Epithelial cell of proximal tubule (primary cell): ENCODE data around the gene ARRB1. TPM values are rescaled to one million over a fixed set of nuclear protein-coding genes. Genes with fewer than 3 reads are reported as not detected.

Source experiments
- DNase-seq: peaks from one replicate; pipeline ENCODE4 v3.0.0-alpha.2; 2011; ENCODE audit warnings: low read depth
- H3K4me3 ChIP-seq: 2 replicates; pipeline ENCODE4 v1.5.1; 2011; ENCODE audit warnings: low read depth, mild to moderate bottlenecking, low read length
- CTCF ChIP-seq: conservative IDR thresholded peaks from 2 replicates; pipeline ENCODE4 v1.5.1; 2012; ENCODE audit warnings: low read depth, mild to moderate bottlenecking, low read length
- total RNA-seq: library from RNA; depleted of rRNA; stranded (reverse); fragments of >200 nt; gene quantifications from 2 replicates; pipeline ENCODE4 v1.2.3, GENCODE V29; 2015

ARRB1 gene
- total RNA-seq, 1 donor from 2014 or later: 13.8 TPM

DNA sequence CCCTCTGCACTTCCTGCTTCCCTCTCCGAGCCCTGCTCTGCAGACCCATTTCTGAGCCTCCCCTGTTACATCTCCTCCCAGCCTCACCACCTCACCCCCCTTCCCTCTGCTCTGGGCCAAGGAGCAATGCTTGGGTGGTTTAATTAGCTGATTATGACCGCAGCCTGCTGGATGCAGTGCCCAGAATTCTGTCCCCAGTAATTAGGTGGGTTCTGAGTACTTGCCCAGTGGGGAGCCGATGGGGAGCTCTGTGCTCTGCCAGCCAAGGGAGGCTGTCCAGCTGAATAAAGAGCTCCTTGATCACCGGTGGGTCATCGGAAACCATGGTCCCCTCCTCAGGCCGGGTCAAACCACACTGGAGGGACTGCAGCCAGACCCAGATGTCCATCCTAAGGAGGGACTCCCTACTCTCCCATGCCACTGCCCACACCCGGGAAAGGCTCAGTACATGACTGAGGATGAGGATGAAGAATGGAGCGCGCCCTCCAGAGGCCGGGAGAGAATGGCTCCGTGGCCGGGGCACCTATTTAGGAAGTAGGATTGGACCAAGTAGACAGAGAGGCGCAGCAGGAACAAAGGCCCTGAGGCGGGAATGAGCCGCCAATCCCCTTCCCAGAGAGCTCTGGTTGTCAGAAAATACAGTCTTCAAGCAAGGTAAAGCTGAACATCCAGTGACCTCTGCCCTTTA is 9.1 kb downstream of the ARRB1 start:
- no peak for TF ChIP-seq CTCF
- DNase-seq: no peak
- no peak overlapping the region for H3K4me3 ChIP-seq

- DNase-seq: no peak
- no peak for TF ChIP-seq CTCF
These were observed 9.8 kb downstream of the ARRB1 start for GRCh38 chr11:75341612-75342011.

DNA sequence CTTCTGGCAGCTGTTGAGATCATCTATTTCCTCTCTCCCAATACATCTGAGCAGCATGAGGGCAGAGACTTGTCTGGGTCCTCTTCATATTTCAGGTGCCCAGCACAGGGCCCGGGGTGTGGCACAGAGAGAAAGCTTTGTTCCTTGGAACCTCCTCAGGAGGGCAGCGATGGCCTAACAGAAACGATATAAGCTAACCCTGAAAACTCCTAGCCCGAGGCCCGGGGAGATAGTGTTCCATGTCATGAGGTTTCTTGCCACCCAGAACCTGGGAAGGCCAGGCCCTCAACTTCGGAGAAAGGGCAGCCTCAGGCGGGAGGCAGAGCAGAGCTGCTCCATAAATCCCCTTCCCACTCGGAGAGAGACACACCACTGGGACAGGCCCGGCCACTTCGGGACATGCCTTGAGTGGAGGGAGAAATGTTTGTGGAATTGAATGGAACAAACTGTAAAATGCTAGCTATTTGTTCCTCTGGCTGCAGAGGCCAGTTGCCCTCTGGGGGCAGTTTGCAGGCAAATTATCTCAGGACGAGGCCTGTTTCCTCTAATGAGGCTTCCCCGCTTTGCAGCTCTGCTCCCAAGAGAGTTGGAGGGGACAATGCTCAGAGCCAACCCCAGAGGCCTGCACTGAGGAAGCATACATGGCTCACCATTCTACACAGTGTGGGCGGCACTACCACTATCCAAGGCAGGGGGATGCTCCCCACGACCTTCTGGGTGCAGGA is 11.6 kb downstream of the ARRB1 start:
- DNase-seq: no peak
- no peak overlapping the region for H3K4me3 ChIP-seq
- no peak for TF ChIP-seq CTCF

More at GRCh38 chr11:75341612-75342011, 9.8 kb downstream of the ARRB1 start:
- H3K4me3 ChIP-seq: no peak overlapping the region

DNA sequence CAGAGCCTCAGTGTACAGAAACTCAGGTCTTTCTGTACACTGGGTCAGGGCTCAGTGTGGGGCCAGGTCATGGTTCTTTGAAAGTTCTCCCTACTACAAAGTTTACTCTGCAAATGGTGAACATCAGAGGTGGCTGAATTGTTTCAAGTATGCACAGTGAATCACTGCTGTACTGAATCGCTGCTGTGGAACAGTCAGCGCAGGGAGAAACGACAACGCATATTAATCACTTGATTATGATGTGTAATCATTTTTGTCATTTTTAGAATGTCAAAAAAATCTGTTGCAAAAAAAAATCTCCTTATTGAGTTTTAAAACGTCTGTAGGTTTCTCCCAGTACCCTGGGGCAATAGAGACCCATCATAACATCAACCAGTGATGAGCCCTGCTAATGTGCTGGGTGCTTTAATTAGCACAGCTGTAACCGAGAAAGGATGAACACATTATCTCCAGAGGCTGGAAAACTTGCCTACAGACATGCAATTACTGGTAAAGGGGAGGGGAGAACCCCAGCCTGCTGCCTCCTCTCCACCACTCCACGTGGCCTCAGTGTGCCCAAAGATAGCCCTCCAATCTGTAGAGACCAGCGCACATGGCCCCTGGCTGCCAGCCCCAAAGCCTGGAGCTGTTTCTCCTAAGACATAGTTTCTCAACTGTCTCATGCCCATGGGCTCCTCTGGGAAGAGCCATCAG is 12.8 kb downstream of the ARRB1 start:
- no peak for DNase-seq
- H3K4me3 ChIP-seq: no peak overlapping the region
- TF ChIP-seq CTCF: no peak

DNA sequence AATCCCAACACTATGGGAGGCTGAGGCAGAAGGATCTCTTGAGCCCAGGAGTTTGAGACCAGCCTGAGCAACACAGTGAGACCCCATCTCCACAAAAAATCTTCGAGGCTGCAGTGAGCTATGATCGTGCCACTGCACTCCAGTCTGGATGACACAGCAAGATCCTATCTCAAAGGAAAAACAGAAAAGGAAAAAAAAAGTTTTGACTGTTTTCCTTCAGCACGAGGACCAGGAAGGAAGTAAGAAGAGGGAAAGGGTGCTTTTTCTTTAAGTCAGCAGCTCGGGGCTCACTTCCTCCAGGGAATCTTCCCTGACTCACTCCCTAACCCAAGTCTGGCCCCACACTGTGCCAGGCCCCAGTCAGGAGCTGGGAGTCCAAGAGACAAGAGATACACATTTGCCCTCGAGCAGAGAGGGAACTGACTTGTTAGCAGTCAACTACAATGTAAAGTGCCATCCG is 14.2 kb downstream of the ARRB1 start:
- DNase-seq: no peak
- no peak for TF ChIP-seq CTCF

GRCh38 chr11:75334976-75335375 is 16.5 kb downstream of the ARRB1 start:
- no peak overlapping the region for H3K4me3 ChIP-seq
- no peak for DNase-seq
- no peak for TF ChIP-seq CTCF

More for the DNA sequence above, 14.2 kb downstream of the ARRB1 start:
- H3K4me3 ChIP-seq: no peak overlapping the region
